Fibroblast of pulmonary artery (primary cell): Measurements from ENCODE around the gene KRTAP10-4.

Experiments
- DNase-seq: peaks from one replicate; pipeline ENCODE4 v3.0.0-alpha.2; 2010; ENCODE audit warnings: low read depth
- H3K4me3 ChIP-seq: replicated peaks from 2 replicates; pipeline ENCODE4 v1.5.1; 2011; ENCODE audit warnings: low read depth, mild to moderate bottlenecking, control low read depth, low read length, moderate library complexity
- CTCF ChIP-seq: IDR thresholded peaks from 2 replicates; pipeline ENCODE4 v1.5.1; 2011; ENCODE audit warnings: mild to moderate bottlenecking, control low read depth, low read length, inconsistent platforms; ENCODE audit errors: missing control alignments

Gene KRTAP10-4

GRCh38 chr21:44571296-44571695 is 2.2 kb upstream of the KRTAP10-4 start:
- no peak for TF ChIP-seq CTCF
- H3K4me3 ChIP-seq, result no peak overlapping the region
- DNase-seq, result no peak

GRCh38 chr21:44571844-44572782 is 1.4 kb upstream of the KRTAP10-4 start:
- TF ChIP-seq CTCF, result no peak
- no peak for DNase-seq
- no peak overlapping the region for H3K4me3 ChIP-seq

- no peak for TF ChIP-seq CTCF
- no peak for DNase-seq
- H3K4me3 ChIP-seq, result no peak overlapping the region
Observed at GRCh38 chr21:44572959-44573583, 458 bp upstream of the KRTAP10-4 start.

GRCh38 chr21:44574457-44575306 is 1.2 kb downstream of the KRTAP10-4 start:
- DNase-seq, result no peak
- TF ChIP-seq CTCF, result no peak
- no peak overlapping the region for H3K4me3 ChIP-seq

GRCh38 chr21:44575307-44576024 is 1.9 kb downstream of the KRTAP10-4 start:
- no peak for TF ChIP-seq CTCF
- DNase-seq, result no peak
- no peak overlapping the region for H3K4me3 ChIP-seq

GRCh38 chr21:44576025-44576420 is 2.5 kb downstream of the KRTAP10-4 start:
- no peak for DNase-seq
- no peak for TF ChIP-seq CTCF
- H3K4me3 ChIP-seq, result no peak overlapping the region
